Measurements from ENCODE around the gene SLC25A14.
"Not testable (repeated sequence)": the region's sequence is repeated elsewhere in the genome, so short reads cannot be mapped to it uniquely, and the experiment has no call there.

SLC25A14 gene

DNA sequence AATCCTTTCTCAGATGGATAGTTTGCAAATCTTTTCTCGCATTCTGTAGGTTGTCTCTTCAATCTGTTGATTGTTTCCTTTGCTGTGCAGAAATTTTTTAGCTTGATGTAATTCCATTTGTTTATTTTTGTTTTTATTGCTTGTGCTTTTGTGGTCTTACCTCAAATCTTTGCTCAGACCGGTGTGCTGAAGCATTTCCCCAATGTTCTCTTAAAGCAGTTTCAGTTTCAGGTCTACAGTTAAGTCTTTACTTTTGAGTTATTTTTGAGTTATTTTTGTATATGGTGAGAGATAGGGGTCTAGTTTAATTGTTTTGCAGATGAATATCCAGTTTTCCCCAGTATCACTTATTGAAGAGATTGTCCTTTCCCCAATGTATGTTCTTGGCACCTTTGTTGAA, 18.2 kb upstream of the SLC25A14 start:
- Histone ChIP-seq H3K4me1 (ENCODE audit: control insufficient read depth, insufficient read depth, low read length) (no peaks in the 10 kb centered on the region), H3K4me3 (ENCODE audit: low read length) (no peak overlapping the region), H3K36me3 (ENCODE audit: insufficient read depth, low read length) (no peaks in the 10 kb centered on the region), H3K4me2 (ENCODE audit: low read length) (no peak overlapping the region), H3K9me3 (replicated peaks; ENCODE audit: low read length) (no peaks in the 10 kb centered on the region), H3K27me3 (ENCODE audit: control insufficient read depth, insufficient read depth, low read length) (peaks cover 17% of the 10 kb centered on the region), H3K9ac (ENCODE audit: low read depth, low read length) (no peak overlapping the region)

- Histone ChIP-seq H3K27me3 (ENCODE audit: control insufficient read depth, insufficient read depth, low read length) (peaks cover 19% of the 10 kb centered on the region), H3K9me3 (replicated peaks; ENCODE audit: low read length) (no peaks in the 10 kb centered on the region), H3K9ac (ENCODE audit: low read depth, low read length) (no peak overlapping the region), H3K36me3 (ENCODE audit: insufficient read depth, low read length) (no peaks in the 10 kb centered on the region), H3K4me3 (ENCODE audit: low read length) (no peak overlapping the region), H3K4me2 (ENCODE audit: low read length) (no peak overlapping the region), H3K4me1 (ENCODE audit: control insufficient read depth, insufficient read depth, low read length) (no peaks in the 10 kb centered on the region)
These were observed 9.6 kb upstream of the SLC25A14 start for GRCh38 chrX:130330146-130330545.

DNA sequence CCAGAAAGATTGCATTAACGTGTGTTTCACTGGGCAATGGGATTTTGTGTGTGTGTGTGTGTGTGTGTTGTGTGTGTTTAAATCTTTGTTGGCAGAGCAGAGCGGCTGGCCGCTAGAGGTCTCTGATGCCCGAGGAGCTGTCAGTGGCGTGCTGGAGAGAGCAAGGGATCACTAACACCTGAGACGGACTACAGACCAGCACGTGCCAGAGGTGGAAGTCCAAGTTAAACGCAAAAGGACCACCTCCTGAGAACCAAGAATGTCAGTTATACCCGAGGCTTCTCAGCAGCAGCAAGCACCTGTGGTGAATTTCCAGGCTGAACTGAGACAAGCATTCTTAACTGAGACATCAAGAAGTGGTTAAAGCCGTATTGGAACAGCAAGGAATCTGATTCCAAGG, 9.0 kb upstream of the SLC25A14 start:
- Histone ChIP-seq H3K4me1 (ENCODE audit: control insufficient read depth, insufficient read depth, low read length) (no peaks in the 10 kb centered on the region), H3K36me3 (ENCODE audit: insufficient read depth, low read length) (no peaks in the 10 kb centered on the region), H3K9ac (ENCODE audit: low read depth, low read length) (no peak overlapping the region), H3K9me3 (replicated peaks; ENCODE audit: low read length) (no peaks in the 10 kb centered on the region), H3K4me2 (ENCODE audit: low read length) (peak overlapping the region; percentile 24), H3K4me3 (ENCODE audit: low read length) (no peak overlapping the region), H3K27me3 (ENCODE audit: control insufficient read depth, insufficient read depth, low read length) (peaks cover 14% of the 10 kb centered on the region)

- no peak overlapping the region for H3K9ac ChIP-seq (ENCODE audit: low read depth, low read length)
- peaks cover 3% of the 10 kb centered on the region for H3K27me3 ChIP-seq (ENCODE audit: control insufficient read depth, insufficient read depth, low read length)
- H3K4me2 ChIP-seq (ENCODE audit: low read length), result no peak overlapping the region
- H3K9me3 ChIP-seq (replicated peaks; ENCODE audit: low read length), result no peaks in the 10 kb centered on the region
- no peak overlapping the region for H3K4me3 ChIP-seq (ENCODE audit: low read length)
- no peaks in the 10 kb centered on the region for H3K36me3 ChIP-seq (ENCODE audit: insufficient read depth, low read length)
- no peaks in the 10 kb centered on the region for H3K4me1 ChIP-seq (ENCODE audit: control insufficient read depth, insufficient read depth, low read length)
These were observed 3.2 kb upstream of the SLC25A14 start for GRCh38 chrX:130336531-130336930.

GRCh38 chrX:130338869-130339268, 850 bp upstream of the SLC25A14 start:
- not testable (repeated sequence) for H3K36me3 ChIP-seq (ENCODE audit: insufficient read depth, low read length); H3K27me3 ChIP-seq (ENCODE audit: control insufficient read depth, insufficient read depth, low read length); H3K9me3 ChIP-seq (replicated peaks; ENCODE audit: low read length); H3K4me1 ChIP-seq (ENCODE audit: control insufficient read depth, insufficient read depth, low read length); H3K9ac ChIP-seq (ENCODE audit: low read depth, low read length)
- Histone ChIP-seq H3K4me3 (ENCODE audit: low read length) (peak overlapping the region; percentile 74), H3K4me2 (ENCODE audit: low read length) (peak overlapping the region; percentile 77)

GRCh38 chrX:130340271-130340670, 552 bp downstream of the SLC25A14 start:
- no peaks in the 10 kb centered on the region for H3K9me3 ChIP-seq (replicated peaks; ENCODE audit: low read length)
- no peaks in the 10 kb centered on the region for H3K36me3 ChIP-seq (ENCODE audit: insufficient read depth, low read length)
- H3K4me2 ChIP-seq (ENCODE audit: low read length), result peak overlapping the region; percentile 77
- H3K4me3 ChIP-seq (ENCODE audit: low read length), result peak overlapping the region; percentile 74
- H3K4me1 ChIP-seq (ENCODE audit: control insufficient read depth, insufficient read depth, low read length), result no peaks in the 10 kb centered on the region
- H3K9ac ChIP-seq (ENCODE audit: low read depth, low read length), result peak overlapping the region; percentile 82
- H3K27me3 ChIP-seq (ENCODE audit: control insufficient read depth, insufficient read depth, low read length), result no peaks in the 10 kb centered on the region

GRCh38 chrX:130343411-130343810, 3.7 kb downstream of the SLC25A14 start:
- no peak overlapping the region for H3K4me2 ChIP-seq (ENCODE audit: low read length)
- H3K27me3 ChIP-seq (ENCODE audit: control insufficient read depth, insufficient read depth, low read length), result no peaks in the 10 kb centered on the region
- no peak overlapping the region for H3K4me3 ChIP-seq (ENCODE audit: low read length)
- no peak overlapping the region for H3K9ac ChIP-seq (ENCODE audit: low read depth, low read length)
- no peaks in the 10 kb centered on the region for H3K36me3 ChIP-seq (ENCODE audit: insufficient read depth, low read length)
- peaks cover 6% of the 10 kb centered on the region for H3K4me1 ChIP-seq (ENCODE audit: control insufficient read depth, insufficient read depth, low read length)
- H3K9me3 ChIP-seq (replicated peaks; ENCODE audit: low read length), result no peaks in the 10 kb centered on the region

GRCh38 chrX:130347321-130347720, 7.6 kb downstream of the SLC25A14 start:
- H3K4me1 ChIP-seq (ENCODE audit: control insufficient read depth, insufficient read depth, low read length), result peaks cover 6% of the 10 kb centered on the region
- peak overlapping the region; percentile 18 for H3K4me2 ChIP-seq (ENCODE audit: low read length)
- H3K9ac ChIP-seq (ENCODE audit: low read depth, low read length), result no peak overlapping the region
- no peaks in the 10 kb centered on the region for H3K9me3 ChIP-seq (replicated peaks; ENCODE audit: low read length)
- peaks cover 3% of the 10 kb centered on the region for H3K36me3 ChIP-seq (ENCODE audit: insufficient read depth, low read length)
- H3K4me3 ChIP-seq (ENCODE audit: low read length), result no peak overlapping the region
- H3K27me3 ChIP-seq (ENCODE audit: control insufficient read depth, insufficient read depth, low read length), result no peaks in the 10 kb centered on the region

- Histone ChIP-seq H3K27me3 (ENCODE audit: control insufficient read depth, insufficient read depth, low read length) (no peaks in the 10 kb centered on the region), H3K4me3 (ENCODE audit: low read length) (no peak overlapping the region), H3K9me3 (replicated peaks; ENCODE audit: low read length) (no peaks in the 10 kb centered on the region), H3K9ac (ENCODE audit: low read depth, low read length) (no peak overlapping the region), H3K4me2 (ENCODE audit: low read length) (no peak overlapping the region), H3K36me3 (ENCODE audit: insufficient read depth, low read length) (peaks cover 3% of the 10 kb centered on the region), H3K4me1 (ENCODE audit: control insufficient read depth, insufficient read depth, low read length) (peaks cover 6% of the 10 kb centered on the region)
These were observed 11.8 kb downstream of the SLC25A14 start for GRCh38 chrX:130351567-130351966.

- H3K4me3 ChIP-seq (ENCODE audit: low read length); H3K27me3 ChIP-seq (ENCODE audit: control insufficient read depth, insufficient read depth, low read length); H3K9ac ChIP-seq (ENCODE audit: low read depth, low read length); H3K4me2 ChIP-seq (ENCODE audit: low read length); H3K9me3 ChIP-seq (replicated peaks; ENCODE audit: low read length); H3K4me1 ChIP-seq (ENCODE audit: control insufficient read depth, insufficient read depth, low read length); H3K36me3 ChIP-seq (ENCODE audit: insufficient read depth, low read length): not testable (repeated sequence)
These were observed 12.3 kb downstream of the SLC25A14 start for GRCh38 chrX:130352050-130352449.

- no peak overlapping the region for H3K9ac ChIP-seq (ENCODE audit: low read depth, low read length)
- H3K4me1 ChIP-seq (ENCODE audit: control insufficient read depth, insufficient read depth, low read length), result no peaks in the 10 kb centered on the region
- H3K4me2 ChIP-seq (ENCODE audit: low read length), result no peak overlapping the region
- H3K27me3 ChIP-seq (ENCODE audit: control insufficient read depth, insufficient read depth, low read length), result peaks cover 2% of the 10 kb centered on the region
- H3K36me3 ChIP-seq (ENCODE audit: insufficient read depth, low read length), result no peaks in the 10 kb centered on the region
- no peaks in the 10 kb centered on the region for H3K9me3 ChIP-seq (replicated peaks; ENCODE audit: low read length)
- H3K4me3 ChIP-seq (ENCODE audit: low read length), result no peak overlapping the region
These were observed 36.4 kb downstream of the SLC25A14 start for GRCh38 chrX:130376077-130376476.

- H3K4me1 ChIP-seq (ENCODE audit: control insufficient read depth, insufficient read depth, low read length), result no peaks in the 10 kb centered on the region
- no peaks in the 10 kb centered on the region for H3K9me3 ChIP-seq (replicated peaks; ENCODE audit: low read length)
- no peaks in the 10 kb centered on the region for H3K36me3 ChIP-seq (ENCODE audit: insufficient read depth, low read length)
- H3K27me3 ChIP-seq (ENCODE audit: control insufficient read depth, insufficient read depth, low read length), result peaks cover 2% of the 10 kb centered on the region
- no peak overlapping the region for H3K4me3 ChIP-seq (ENCODE audit: low read length)
- H3K9ac ChIP-seq (ENCODE audit: low read depth, low read length), result no peak overlapping the region
- no peak overlapping the region for H3K4me2 ChIP-seq (ENCODE audit: low read length)
These were observed 38.4 kb downstream of the SLC25A14 start for GRCh38 chrX:130378024-130378669.
